ENCODE data around the gene PRR36.
"Not testable (repeated sequence)": the region's sequence is repeated elsewhere in the genome, so short reads cannot be mapped to it uniquely, and the experiment has no call there.

PRR36 gene

DNA sequence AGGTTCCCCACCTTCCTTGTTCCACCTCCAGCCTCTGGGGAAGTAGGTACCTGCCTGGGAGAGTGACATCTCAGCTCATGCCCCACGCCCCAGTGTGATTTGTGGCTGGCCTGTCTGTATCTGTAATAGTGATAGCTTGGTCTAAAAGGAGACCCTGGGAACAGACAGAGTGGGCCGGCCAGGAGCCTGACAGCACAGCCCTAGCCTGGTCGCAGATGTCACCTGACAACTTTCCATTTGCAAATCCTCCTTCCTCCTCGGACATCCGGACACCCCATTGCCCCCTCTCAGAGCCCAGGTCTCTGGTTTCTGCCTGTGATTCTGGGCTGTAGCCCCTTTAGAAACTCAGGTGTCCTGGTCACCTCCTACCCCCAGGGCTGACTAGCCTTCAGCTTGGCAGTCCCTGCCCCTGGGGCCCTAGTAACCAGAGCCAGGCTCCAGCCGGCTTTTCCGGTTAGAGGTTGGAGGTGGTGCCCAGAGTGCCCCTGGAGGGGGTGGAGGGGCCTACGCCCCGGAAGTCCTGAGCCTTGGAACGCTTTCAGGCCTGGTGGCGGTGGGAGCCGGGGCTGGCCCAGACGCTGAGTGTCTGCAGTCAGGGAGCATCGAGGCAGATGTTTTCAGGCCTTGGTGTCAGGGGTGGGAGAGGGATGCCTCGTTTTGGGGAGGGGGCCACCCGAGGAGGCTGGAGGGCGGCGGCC lies 20.6 kb upstream of the PRR36 start:
- no peaks in the 10 kb centered on the region for H3K9me3 Mint-ChIP-seq
- no peaks in the 10 kb centered on the region for H3K4me1 Mint-ChIP-seq (ENCODE audit: low read depth)
- H3K4me3 Mint-ChIP-seq = no peak overlapping the region
- no peaks in the 10 kb centered on the region for H3K36me3 Mint-ChIP-seq (ENCODE audit: low read depth)
- peaks cover 4% of the 10 kb centered on the region for H3K27me3 Mint-ChIP-seq (ENCODE audit: low read depth)
- H3K27ac Mint-ChIP-seq = no peak overlapping the region

- not testable (repeated sequence) for H3K27me3 Mint-ChIP-seq (ENCODE audit: low read depth)
Observed at GRCh38 chr19:7893362-7894101, 19.3 kb upstream of the PRR36 start.

DNA sequence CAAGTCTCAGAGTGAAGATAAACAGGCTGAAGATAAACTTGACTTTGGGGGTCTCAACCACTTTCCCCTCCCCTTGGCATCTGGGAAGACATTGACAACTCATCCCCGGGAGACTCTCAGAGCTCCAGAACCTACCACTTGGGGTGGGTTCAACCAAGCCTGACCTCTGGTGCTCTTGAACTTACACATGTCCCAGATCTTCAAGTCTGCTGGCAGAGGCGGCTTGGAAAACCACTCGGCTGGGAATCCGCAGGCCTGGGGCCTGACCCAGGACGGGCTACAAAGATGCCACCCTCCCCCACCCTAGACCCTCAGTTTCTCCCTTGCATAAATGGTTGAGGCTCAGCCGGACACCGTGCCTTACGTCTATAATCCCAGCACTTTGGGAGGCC lies 14.6 kb upstream of the PRR36 start:
- no peak overlapping the region for H3K4me3 Mint-ChIP-seq
- H3K36me3 Mint-ChIP-seq (ENCODE audit: low read depth) = no peaks in the 10 kb centered on the region
- no peaks in the 10 kb centered on the region for H3K4me1 Mint-ChIP-seq (ENCODE audit: low read depth)
- H3K9me3 Mint-ChIP-seq = no peaks in the 10 kb centered on the region
- peaks cover 15% of the 10 kb centered on the region for H3K27me3 Mint-ChIP-seq (ENCODE audit: low read depth)
- H3K27ac Mint-ChIP-seq = no peak overlapping the region

More at GRCh38 chr19:7893362-7894101, 19.3 kb upstream of the PRR36 start:
- not testable (repeated sequence) for H3K36me3 Mint-ChIP-seq (ENCODE audit: low read depth); H3K27ac Mint-ChIP-seq; H3K4me1 Mint-ChIP-seq (ENCODE audit: low read depth); H3K4me3 Mint-ChIP-seq; H3K9me3 Mint-ChIP-seq

GRCh38 chr19:7888145-7888825 lies 14.1 kb upstream of the PRR36 start, which contains the start of gene LRRC8E:
Gene LRRC8E, plus strand, starts transcription at chr19:7888510. Its CDS starts 7,094 bp downstream, at chr19:7895604.
- no peaks in the 10 kb centered on the region for H3K9me3 Mint-ChIP-seq
- H3K27ac Mint-ChIP-seq = no peak within 1 kb of the TSS
- no peak within 1 kb of the TSS for H3K4me3 Mint-ChIP-seq
- H3K36me3 Mint-ChIP-seq (ENCODE audit: low read depth) = no peaks in the 10 kb centered on the region
- H3K4me1 Mint-ChIP-seq (ENCODE audit: low read depth) = no peaks in the 10 kb centered on the region
- H3K27me3 Mint-ChIP-seq (ENCODE audit: low read depth) = peaks cover 15% of the 10 kb centered on the region

GRCh38 chr19:7887408-7888144 lies 13.4 kb upstream of the PRR36 start:
- Mint-ChIP-seq H3K9me3 (no peaks in the 10 kb centered on the region), H3K27ac (no peak overlapping the region), H3K4me1 (ENCODE audit: low read depth) (no peaks in the 10 kb centered on the region), H3K27me3 (ENCODE audit: low read depth) (peaks cover 15% of the 10 kb centered on the region), H3K4me3 (no peak overlapping the region), H3K36me3 (ENCODE audit: low read depth) (no peaks in the 10 kb centered on the region)

DNA sequence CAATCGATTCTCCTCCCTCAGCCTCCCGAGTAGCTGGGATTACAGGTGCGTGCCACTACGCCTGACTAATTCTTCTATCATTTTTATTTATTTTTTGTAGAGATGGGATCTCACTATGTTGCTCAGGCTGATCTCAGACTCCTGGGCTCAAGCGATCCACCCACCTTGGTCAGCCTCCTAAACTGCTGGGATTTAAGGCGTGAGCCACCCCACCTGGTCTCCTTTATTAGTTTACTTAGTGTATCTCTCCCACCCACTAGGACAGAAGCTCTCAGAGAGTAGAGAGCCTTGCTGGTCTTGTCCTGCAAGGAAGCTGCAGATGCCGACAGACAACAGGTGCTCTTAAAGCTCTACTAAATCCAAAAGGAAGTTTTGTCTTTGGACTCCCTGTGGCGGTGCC lies 11.6 kb upstream of the PRR36 start:
- Mint-ChIP-seq H3K36me3 (ENCODE audit: low read depth) (no peaks in the 10 kb centered on the region), H3K4me3 (no peak overlapping the region), H3K27ac (no peak overlapping the region), H3K27me3 (ENCODE audit: low read depth) (peaks cover 11% of the 10 kb centered on the region), H3K9me3 (no peaks in the 10 kb centered on the region), H3K4me1 (ENCODE audit: low read depth) (no peaks in the 10 kb centered on the region)

DNA sequence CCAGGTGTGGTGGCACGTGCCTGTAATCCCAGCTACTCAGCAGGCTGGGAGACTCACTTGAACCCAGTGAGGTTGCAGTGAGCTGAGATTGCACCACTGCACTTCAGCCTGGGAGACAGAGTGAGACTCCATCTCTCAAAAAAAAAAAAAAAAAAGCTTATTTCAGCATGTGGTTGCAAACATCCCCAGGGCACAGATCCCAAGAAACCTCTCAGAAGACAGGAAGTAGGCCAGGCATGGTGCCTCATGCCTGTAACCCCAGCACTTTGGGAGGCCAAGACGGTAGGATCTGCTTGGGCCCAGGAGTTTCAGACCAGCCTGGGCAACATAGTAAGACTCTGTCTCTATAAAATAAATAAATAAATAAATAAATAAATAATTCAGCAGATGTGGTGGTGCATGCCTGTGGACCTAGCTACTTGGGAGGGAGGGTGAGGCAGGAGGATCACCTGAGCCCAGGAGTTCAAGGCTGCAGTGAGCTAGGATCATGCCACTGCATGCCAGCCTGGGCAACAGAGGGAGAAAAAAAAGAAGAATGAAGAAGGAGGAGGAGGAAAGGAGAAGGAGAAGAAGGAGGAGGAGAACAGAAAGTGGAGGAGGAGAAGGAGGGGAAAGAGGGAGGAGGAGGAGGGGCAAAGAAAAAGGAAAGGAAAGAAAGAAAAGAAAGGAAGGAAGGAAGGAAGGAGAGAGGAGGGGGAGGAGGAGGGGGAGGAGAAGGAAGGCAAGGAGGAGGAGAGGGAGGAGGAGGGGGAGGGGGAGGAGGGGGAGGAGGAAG lies 9.8 kb upstream of the PRR36 start:
- H3K9me3 Mint-ChIP-seq = no peaks in the 10 kb centered on the region
- H3K36me3 Mint-ChIP-seq (ENCODE audit: low read depth) = no peaks in the 10 kb centered on the region
- H3K27me3 Mint-ChIP-seq (ENCODE audit: low read depth) = peaks cover 9% of the 10 kb centered on the region
- H3K4me3 Mint-ChIP-seq = no peak overlapping the region
- no peaks in the 10 kb centered on the region for H3K4me1 Mint-ChIP-seq (ENCODE audit: low read depth)
- H3K27ac Mint-ChIP-seq = no peak overlapping the region

DNA sequence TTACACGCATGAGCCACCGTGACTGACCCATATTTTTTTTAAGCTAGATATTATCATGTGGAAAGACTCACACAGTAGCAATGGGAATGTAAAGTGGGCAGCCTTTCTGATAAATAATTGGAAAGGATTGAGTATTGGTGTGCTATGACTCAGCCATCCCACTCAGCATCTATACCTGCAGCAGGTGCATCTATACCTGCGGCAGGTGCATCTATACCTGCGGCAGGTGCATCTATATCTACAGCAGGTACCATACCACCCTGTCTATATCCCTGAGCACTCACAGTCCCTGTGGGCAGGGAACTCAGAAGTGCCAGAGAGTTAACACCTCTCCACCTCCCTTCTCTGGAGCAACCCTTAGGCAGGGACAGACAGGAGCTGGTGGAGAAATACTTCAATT lies 8.9 kb upstream of the PRR36 start:
- Mint-ChIP-seq H3K9me3 (no peaks in the 10 kb centered on the region), H3K4me3 (no peak overlapping the region), H3K27me3 (ENCODE audit: low read depth) (peaks cover 5% of the 10 kb centered on the region)

DNA sequence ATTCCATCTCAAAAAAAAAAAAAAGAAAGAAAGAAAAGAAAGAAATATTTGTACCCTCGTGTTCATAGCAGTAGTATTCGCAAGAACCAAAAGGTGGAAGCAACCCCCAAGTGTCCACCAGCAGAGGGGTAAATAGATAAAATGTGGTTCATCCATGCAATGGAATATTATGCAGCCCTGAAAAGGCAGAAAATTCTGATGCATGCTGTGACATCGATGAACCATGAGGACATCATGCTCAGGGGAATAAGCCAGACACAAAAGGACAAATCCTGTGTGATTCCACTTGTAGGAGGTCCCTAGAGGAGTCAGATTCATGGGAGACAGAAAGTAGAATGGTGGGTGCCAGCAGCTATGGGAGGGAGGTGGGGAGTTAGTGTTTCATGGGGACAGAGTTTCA lies 7.7 kb upstream of the PRR36 start:
- Mint-ChIP-seq H3K4me3 (no peak overlapping the region), H3K27me3 (ENCODE audit: low read depth) (no peaks in the 10 kb centered on the region), H3K27ac (no peak overlapping the region), H3K9me3 (no peaks in the 10 kb centered on the region), H3K36me3 (ENCODE audit: low read depth) (no peaks in the 10 kb centered on the region), H3K4me1 (ENCODE audit: low read depth) (no peaks in the 10 kb centered on the region)

More for the DNA sequence above, 8.9 kb upstream of the PRR36 start:
- Mint-ChIP-seq H3K4me1 (ENCODE audit: low read depth) (no peaks in the 10 kb centered on the region), H3K27ac (no peak overlapping the region), H3K36me3 (ENCODE audit: low read depth) (no peaks in the 10 kb centered on the region)

- Mint-ChIP-seq H3K27ac (no peak overlapping the region), H3K4me3 (no peak overlapping the region), H3K27me3 (ENCODE audit: low read depth) (peaks cover 16% of the 10 kb centered on the region), H3K9me3 (no peaks in the 10 kb centered on the region), H3K4me1 (ENCODE audit: low read depth) (peaks cover under 1% of the 10 kb centered on the region), H3K36me3 (ENCODE audit: low read depth) (no peaks in the 10 kb centered on the region)
Observed at GRCh38 chr19:7879836-7880235, 5.6 kb upstream of the PRR36 start.

GRCh38 chr19:7879111-7879807 lies 5.1 kb upstream of the PRR36 start:
- Mint-ChIP-seq H3K27me3 (ENCODE audit: low read depth) (peaks cover 20% of the 10 kb centered on the region), H3K36me3 (ENCODE audit: low read depth) (no peaks in the 10 kb centered on the region), H3K9me3 (no peaks in the 10 kb centered on the region), H3K27ac (no peak overlapping the region), H3K4me3 (no peak overlapping the region), H3K4me1 (ENCODE audit: low read depth) (peaks cover 1% of the 10 kb centered on the region)

DNA sequence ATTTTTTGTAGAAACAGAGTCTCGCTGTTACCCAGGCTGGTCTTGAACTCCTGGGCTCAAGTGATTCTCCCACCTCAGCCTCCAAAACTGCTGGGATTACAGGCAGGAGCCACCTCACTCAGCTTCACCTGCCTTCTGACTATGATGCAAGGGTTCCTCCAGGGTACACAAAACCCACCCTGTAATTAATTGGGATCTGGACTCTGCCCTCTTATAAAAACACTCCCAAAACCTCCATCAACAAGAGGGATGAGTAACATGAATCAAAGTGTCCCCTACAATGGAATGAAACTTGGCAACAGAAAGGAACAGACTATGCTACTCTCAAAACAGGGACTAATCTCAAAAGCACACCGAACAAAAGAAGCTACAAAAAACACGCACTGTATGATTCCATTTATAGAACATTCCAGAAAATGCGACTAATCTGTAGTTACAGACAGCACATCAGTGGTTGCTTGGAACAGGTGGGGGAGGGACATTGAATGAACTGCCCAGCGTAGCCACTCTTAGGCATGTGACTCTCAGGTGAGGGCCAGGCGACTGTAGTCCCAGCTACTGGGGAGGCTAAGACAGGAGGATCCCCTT lies 3.2 kb upstream of the PRR36 start:
- Mint-ChIP-seq H3K36me3 (ENCODE audit: low read depth) (no peaks in the 10 kb centered on the region), H3K27ac (no peak overlapping the region), H3K27me3 (ENCODE audit: low read depth) (peaks cover 30% of the 10 kb centered on the region), H3K4me1 (ENCODE audit: low read depth) (peaks cover 1% of the 10 kb centered on the region), H3K9me3 (no peaks in the 10 kb centered on the region), H3K4me3 (no peak overlapping the region)

- Mint-ChIP-seq H3K4me1 (ENCODE audit: low read depth) (peaks cover 17% of the 10 kb centered on the region), H3K9me3 (no peaks in the 10 kb centered on the region), H3K36me3 (ENCODE audit: low read depth) (peaks cover 2% of the 10 kb centered on the region), H3K27me3 (ENCODE audit: low read depth) (peaks cover 46% of the 10 kb centered on the region), H3K4me3 (no peak overlapping the region), H3K27ac (no peak overlapping the region)
Observed at GRCh38 chr19:7874897-7875273, 695 bp upstream of the PRR36 start.

Data from T-helper 1 cell treated with Interleukin-12 subunit alpha and Interleukin-12 subunit beta and Interleukin-4 antibody, amounts not matched to agents 30 μg/mL and 1 μg/mL, for 36 hours (primary cell).